GM12801 (cell line): ENCODE data around the gene PILRA.

Experiments
- CTCF ChIP-seq: IDR thresholded peaks from one replicate; pipeline ENCODE4 v1.5.1; 2011; ENCODE audit warnings: control low read depth; ENCODE audit not compliant: insufficient read length; ENCODE audit errors: extremely low read depth

The PILRA gene

GRCh38 chr7:100371561-100372171 is 1.6 kb upstream of the PILRA start:
- TF ChIP-seq CTCF: no peak

GRCh38 chr7:100372256-100372655 is 1.0 kb upstream of the PILRA start:
- TF ChIP-seq CTCF: no peak

- TF ChIP-seq CTCF: no peak
Observed at GRCh38 chr7:100372694-100373093, 593 bp upstream of the PILRA start.

GRCh38 chr7:100374601-100375000 is 1.3 kb downstream of the PILRA start:
- no peak for TF ChIP-seq CTCF

- no peak for TF ChIP-seq CTCF
Observed at GRCh38 chr7:100376066-100376465, 2.8 kb downstream of the PILRA start.

- TF ChIP-seq CTCF: no peak
Observed at GRCh38 chr7:100378114-100378755, 4.9 kb downstream of the PILRA start.

GRCh38 chr7:100380196-100380595 is 6.9 kb downstream of the PILRA start:
- no peak for TF ChIP-seq CTCF
